Glomerular endothelial cell (primary cell): ENCODE results near the gene CNOT2. TPM values are rescaled to one million over a fixed set of nuclear protein-coding genes. Genes with fewer than 3 reads are reported as not detected.
"Not testable (repeated sequence)": the region's sequence is repeated elsewhere in the genome, so short reads cannot be mapped to it uniquely, and the experiment has no call there.

Experiments used
- DNase-seq: peaks from one replicate; pipeline ENCODE4 v3.0.0-alpha.2; 2011; ENCODE audit warnings: low read depth, low spot score; ENCODE audit errors: extremely low read depth
- total RNA-seq: library from RNA; depleted of rRNA; stranded (reverse); fragments of >200 nt; gene quantifications from 2 replicates; pipeline ENCODE4 v1.2.3, GENCODE V29; 2015

The CNOT2 gene
- total RNA-seq, 1 donor from 2014 or later: 108 TPM

DNA sequence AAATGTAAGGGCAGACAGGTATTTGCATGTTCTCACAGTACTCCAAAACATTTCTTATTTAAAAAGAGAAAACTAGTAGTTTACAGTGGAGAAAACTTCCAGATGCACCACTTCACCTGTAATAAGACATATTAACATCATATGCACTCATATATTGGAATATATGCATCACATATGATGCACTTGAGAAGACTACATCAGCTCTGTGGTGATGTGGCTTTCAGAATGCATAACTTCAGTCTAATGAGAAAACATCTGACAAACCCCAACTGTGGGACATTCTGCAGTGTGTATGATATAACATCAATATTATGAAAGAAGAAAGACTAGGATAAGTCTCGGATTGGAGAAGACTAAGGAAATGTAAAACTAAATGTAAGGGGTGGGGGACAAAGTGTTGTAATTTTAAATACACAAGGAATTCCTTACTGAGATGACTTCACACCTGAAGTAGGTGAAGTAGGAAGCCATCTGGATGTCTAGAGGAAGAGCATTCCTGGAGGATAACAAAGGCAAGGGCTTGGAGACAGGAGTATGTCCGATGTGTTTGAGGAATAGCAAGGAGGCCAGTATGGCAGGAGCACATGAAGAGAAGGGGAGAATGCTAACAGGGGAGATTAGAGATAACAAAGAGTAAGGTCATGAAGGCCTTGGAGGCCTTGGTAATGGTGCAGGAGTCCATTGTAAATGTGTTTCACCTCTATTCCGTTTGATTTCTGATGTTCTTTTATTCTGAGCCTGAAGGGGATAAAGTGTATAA, 49.0 kb downstream of the CNOT2 start:
- no peak for DNase-seq

DNA sequence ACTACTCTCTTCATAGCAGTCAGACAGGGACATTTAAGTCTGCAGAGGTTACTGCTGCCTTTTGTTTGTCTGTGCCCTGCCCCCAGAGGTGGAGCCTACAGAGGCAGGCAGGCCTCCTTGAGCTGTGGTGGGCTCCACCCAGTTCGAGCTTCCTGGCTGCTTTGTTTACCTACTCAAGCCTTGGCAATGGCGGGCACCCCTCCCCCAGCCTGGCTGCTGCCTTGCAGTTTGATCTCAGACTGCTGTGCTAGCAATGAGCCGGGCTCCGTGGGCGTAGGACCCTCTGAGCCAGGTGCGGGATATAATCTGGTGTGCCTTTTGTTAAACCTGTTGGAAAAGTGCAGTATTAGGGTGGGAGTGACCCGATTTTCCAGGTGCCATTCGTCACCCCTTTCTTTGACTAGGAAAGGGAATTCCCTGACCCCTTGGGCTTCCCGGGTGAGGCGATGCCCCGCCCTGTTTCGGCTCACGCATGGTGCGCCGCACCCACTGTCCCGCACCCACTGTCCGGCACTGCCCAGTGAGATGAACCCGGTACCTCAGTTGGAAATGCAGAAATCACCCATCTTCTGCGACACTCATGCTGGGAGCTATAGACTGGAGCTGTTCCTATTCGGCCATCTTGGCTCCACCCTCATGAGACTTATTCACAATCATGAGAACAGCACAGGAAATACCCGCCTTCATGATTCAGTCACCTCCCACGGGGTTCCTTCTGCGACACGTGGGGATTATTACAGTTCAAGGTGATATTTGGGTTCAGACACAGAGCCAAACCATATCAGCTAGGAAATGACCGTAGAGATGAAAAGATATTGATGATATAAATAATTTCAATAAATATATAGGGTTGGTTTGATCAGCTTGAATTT, 61.7 kb downstream of the CNOT2 start:
- not testable (repeated sequence) for DNase-seq

DNA sequence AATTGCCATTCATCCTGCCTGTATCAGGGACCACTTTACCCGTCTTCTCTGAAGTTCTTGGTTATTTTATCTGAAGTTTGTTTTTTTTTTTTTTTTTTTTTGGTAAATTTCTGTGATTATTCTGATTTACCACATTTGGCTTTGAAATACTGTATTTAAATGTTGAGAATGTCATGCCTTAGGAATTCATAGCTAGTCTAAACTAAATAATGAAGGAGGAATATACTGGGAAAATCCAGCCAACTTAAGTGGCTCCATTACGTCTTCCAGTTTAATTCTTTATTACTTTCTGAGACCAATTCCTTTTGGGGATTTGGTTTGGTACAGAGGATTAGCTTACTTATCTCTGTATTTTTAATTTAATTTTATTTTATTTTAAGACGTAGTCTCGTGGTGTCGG, 62.6 kb downstream of the CNOT2 start:
- no peak for DNase-seq

DNA sequence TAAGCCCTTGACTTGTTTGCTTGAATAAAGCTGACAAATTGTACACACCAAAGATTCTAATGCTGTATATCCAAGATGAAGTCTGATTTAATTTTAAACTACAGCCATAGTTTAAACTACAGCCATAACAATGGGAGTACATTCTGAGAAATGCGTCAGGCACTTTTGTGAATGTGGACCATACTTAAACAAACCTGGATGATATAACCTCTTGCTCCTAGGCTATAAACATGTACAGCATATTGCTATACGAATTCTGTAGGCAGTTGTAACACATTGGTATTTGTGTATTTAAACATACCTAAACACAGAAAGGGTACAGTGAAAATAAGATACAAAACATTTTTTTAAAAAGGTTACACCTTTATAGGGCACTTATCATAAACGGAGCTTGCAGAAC, 63.4 kb downstream of the CNOT2 start:
- no peak for DNase-seq

DNA sequence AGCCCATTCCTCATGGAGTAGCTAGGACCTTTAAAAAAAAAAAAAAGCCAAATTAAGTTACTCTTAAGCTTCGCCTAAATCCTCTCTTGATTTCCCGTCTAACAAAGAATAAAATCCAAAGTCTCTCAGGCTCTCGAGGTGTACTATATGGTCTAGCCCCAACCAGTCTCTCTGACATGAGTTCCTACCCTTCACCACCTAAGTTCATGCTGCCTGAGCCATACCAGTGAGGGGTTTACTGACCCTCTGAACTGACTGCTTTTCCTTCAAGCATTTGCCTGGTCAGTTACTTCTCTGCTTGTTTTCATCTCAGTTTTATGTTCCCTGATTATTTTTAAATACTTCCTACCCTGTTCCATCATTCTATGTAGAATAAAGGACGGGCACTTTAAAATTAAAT, 64.6 kb downstream of the CNOT2 start:
- DNase-seq: no peak

DNA sequence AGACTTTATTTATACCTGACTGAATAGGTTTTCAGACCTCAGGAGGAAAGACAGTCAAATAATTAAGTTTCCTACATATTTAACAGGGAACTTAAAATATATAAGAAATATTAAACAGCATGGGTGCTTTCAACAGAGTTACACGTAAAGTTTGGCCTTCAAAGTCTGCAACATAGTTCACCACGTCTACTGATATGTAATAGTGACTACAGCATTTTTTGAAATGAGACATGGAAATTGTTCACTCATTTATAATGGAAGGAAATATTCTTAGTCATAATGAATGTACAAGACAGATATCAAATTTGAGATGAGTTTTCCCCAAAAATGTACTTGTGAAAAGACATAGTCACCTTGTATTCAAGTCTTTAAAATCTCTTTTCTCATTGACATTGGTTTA, 66.1 kb downstream of the CNOT2 start:
- no peak for DNase-seq

DNA sequence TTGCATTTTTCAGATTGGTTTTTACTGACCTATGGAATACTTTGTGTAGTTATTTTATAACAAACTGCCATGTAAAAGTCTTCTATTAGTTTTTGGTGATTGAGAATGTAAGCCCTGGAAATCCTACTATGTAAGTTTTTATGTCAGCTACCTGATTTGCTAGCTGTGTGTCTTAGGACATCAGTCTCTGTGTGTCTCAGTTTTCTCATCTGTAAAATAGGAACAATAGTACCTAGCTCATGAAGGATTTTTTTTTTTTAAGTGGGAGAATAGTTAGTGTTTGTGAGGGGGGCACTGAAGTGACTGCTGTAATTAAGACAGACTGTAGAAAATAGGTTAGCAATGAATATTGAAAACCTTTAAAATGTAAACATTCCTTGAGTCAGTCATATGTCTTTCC, 70.9 kb downstream of the CNOT2 start:
- no peak for DNase-seq

DNA sequence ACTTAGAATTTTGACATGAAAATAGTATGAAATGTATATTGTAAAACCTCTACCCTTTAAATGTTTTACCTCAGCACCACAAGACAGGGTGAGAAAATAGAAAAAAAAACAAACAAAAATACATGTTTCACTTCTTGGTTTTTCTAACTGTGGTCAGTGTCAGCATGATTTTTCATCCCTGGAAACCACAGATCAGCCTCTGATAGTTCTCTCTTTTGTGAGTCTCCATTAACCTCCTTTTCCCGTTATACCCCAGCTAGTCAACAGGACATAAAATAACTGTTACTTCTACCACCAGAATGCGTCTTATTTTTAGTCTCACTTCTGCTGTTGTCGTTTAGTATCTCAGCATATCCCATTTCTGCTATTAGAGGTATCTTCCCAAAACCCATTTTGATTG, 74.5 kb downstream of the CNOT2 start:
- DNase-seq: no peak

DNA sequence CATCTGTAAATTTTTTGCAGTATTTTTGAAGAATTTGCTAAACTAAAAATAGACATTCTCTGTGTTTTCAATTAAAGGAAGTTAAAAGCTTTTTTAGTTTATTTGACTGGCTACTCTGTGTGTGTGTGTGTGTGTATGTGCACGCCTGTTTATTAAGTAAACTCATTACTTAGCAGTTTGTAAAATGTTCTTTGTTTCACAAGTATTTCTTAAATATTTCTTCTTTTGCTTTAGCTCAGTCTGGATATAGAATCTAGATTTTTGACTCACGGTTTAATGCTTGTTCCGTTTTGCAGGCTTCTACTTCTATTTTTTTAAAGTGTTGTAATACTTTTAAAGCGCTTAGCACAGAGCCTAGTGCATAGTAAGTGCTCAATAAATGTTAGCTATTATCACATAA, 76.4 kb downstream of the CNOT2 start:
- no peak for DNase-seq

DNA sequence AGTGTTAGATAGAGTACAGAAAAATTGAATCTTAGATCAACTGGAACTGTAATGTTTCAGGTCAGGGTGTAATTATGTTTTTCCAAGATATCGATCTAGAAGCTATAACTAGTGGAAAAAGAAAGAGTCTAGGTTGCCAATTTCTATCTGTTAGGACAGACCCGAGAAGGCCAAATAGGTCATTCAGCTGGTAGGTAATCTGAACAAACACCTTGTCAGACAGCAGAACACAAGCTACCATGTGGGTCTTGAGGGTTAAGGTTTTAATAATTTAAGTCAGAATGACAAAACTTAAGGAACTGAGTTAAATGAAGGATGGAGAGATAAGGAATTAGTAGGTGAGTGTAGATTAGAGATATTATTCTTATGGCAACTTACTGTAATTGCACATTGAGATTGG, 78.0 kb downstream of the CNOT2 start:
- DNase-seq: no peak

DNA sequence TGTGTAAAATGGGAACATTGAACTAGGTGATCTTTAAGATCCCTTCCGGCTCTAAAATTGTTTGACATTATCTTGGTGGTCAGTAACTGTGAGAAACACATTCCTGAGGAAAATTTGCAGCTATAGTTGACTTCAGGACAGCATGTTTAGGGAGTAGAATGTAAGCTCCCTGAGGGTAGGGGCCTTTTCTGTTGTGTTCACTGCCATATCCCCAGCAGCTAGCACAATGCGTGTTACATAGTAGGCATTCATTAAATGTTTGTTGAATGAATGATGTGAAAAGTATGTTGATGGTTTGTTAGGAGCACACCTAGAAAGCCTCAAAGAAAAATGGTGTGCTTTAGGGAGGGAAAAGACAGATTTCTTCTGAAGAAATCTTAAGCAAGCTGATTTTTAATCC, 84.3 kb downstream of the CNOT2 start:
- no peak for DNase-seq

DNA sequence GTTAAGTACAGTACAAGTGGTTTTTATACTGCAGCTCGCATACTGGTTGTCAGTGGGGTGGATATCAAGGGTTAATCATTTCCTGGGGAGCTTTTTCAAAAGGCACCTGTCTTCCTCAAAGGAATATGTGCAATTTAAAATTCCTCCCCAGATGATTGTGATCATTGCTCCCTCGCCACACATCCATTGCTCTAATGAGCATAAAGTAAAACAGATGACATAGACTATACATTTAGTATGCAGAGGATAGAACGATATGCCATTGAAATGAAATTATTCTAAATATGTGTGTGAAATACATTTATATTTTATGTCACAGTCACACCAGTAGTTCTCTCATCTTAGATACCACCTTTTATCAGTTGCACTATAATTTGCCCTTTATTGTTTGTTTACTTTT, 86.5 kb downstream of the CNOT2 start:
- DNase-seq: no peak

DNA sequence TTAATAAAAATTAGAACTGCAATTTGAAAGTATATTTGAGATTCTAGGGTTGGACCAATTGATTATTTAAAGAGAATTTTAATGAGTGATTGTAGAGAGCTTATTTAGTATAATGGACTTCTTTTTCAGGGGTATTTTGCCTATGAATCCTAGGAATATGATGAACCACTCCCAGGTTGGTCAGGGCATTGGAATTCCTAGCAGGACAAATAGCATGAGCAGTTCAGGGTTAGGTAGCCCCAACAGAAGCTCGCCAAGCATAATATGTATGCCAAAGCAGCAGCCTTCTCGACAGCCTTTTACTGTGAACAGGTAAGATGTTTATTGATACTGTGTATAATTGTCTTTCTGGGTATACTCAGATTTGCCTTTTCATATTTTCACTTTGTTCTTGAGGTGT, 86.9 kb downstream of the CNOT2 start:
- no peak for DNase-seq

DNA sequence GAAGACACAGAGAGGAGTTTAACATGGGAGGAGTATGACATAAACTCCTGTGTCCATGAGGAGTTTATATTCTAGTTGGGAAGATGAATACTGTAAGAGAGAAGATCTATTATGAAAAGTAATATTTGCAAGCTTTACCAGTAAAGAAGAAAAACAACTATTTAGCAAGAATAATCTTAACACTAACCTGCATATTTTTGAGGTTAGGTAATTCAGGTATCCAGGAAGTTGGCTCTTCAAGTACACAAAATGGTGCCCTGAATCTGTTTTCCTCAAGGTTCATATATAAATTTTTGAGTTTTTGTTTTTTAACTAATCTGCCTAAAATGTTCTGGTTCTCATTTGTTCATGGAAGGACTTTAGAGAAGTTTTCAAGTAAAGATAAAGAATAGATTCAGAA, 89.0 kb downstream of the CNOT2 start:
- DNase-seq: no peak

DNA sequence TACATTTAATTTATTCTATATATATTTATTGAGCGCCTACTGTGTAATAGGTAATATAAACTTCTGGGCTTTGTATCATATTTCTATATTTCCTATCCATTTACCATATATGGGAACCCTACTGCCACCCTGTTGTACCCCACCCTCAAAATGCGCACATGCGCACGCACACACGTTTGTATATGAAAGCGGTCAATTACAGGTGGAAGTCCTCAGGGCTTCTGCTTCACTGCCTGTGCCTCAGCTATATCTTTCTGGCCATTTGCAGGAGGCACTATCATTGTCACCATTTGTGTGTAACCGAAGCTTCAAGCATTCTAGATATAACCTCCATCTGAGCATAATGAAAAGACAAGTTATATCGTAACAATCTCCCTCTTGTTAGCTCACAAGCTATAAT, 91.5 kb downstream of the CNOT2 start:
- DNase-seq: no peak

DNA sequence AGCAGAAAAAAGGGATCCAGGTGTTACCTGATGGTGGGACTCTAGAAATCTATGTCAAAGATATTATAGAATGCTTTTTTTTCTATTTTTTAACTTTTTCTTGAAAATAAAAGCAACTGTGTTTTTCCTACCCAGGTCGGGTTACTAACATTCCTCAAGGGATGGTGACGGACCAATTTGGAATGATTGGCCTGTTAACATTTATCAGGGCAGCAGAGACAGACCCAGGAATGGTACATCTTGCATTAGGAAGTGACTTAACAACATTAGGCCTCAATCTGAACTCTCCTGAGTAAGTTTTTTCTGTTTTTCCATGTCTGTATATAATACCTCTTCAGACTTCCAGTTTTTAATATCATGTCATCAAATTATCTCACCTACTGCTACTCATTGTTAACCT, 95.3 kb downstream of the CNOT2 start:
- DNase-seq: no peak

DNA sequence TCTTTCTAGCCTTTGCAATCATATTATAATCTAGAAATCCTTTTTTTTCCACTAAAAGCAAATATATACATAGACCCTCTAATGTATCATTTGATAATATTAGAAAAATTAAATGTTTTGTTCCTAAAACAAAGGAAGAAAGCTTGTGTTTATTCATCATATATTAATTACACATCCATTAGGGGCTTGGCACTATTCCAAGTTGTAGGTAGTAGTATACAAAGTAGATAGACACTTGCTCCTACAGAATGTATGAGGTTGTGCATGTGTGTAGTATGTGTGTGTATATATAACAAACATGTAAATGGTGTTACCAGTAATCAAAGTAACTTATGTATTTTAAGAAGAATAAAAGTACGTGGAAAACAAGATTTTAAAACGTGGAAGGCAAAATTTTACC, 107.8 kb downstream of the CNOT2 start:
- no peak for DNase-seq

DNA sequence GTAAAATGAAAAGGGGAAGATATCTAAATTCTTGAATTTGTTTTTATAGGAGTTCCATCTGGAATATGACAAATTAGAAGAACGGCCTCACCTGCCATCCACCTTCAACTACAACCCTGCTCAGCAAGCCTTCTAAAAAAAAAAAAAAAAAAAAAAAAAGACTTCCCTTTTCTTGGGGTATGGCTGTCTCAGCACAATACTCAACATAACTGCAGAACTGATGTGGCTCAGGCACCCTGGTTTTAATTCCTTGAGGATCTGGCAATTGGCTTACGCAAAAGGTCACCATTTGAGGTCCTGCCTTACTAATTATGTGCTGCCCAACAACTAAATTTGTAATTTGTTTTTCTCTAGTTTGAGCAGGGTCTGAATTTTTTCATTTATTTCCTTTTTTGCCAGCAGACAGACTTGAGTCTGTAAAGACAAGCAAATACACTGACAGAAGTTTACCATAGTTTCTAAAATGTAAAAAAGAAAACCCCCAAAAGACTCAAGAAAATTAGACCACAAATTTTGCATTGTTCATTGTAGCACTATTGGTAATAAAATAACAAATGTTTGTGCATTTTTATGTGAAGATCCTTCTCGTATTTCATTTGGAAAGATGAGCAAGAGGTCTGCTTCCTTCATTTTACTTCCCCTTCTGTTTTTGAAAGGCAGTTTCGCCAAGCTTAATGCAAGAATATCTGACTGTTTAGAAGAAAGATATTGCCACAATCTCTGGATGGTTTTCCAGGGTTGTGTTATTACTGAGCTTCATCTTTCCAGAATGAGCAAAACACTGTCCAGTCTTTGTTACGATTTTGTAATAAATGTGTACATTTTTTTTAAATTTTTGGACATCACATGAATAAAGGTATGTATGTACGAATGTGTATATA, 110.8 kb downstream of the CNOT2 start:
- no peak for DNase-seq

DNA sequence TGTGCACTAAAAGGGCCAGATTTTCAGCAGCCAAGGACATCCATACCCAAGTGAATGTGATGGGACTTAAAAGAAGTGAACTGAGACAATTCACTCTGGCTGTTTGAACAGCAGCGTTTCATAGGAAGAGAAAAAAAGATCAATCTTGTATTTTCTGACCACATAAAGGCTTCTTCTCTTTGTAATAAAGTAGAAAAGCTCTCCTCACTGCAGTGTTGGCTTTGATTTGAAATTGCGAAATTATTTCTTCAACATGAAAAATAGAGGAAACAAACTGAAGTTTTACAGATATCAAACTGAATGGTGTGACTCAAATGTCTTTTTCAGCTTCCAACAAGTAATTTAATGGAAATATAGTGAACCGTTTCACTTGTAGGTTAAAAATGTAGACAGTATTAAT, 111.6 kb downstream of the CNOT2 start:
- DNase-seq: no peak

DNA sequence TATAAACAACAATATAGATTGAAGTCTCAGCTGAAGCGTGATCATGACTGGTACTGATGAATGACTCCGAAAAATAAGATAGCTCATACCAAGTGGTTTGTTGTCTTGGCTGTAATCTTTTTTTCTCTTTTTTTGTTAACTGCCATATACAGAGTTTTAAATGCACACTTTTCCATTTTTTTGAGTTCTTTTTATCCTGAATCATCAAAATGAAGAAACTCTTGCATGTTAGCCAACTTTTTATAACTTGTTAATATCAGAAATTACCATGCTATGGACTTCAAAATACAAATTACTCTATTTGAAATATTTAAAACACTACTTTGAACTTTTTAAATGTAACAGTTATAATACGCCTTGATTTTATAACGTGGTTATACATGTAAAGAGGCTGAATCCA, 112.7 kb downstream of the CNOT2 start:
- DNase-seq: no peak

DNA sequence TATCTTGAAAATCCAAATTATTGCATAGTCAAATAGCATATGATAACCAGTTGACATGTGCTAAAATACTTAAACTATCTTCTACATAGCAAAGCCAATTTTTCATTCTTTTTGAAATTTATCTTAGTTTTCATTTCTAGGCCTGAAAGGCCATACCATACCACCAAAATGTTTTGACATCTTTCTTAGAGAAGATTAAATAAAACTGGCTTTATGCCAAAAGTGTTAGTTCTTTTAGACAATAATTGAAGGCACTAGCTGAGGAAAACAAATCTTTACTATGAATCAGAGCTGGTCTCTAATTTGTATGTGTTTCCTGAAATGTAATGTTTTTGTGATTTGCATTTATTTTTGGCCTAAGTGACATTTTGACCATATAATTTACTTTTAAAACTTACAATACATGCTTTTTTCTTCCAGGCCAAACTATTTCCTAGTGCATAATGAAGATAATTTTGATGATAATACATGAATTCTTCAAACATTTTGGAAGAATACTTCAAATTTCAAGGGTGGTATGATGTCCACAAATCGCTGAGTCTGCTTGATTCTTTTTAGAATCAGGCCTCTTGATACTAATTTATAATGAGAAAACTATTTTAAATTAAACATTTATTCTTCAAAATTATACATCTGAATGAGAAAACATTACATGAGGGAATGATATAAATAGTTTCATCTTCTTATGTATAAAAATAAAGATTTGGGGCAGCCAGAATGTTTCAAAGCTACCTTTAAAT, 116.4 kb downstream of the CNOT2 start:
- DNase-seq: no peak
